ENCODE results near the gene SLC7A7.

SLC7A7 gene

DNA sequence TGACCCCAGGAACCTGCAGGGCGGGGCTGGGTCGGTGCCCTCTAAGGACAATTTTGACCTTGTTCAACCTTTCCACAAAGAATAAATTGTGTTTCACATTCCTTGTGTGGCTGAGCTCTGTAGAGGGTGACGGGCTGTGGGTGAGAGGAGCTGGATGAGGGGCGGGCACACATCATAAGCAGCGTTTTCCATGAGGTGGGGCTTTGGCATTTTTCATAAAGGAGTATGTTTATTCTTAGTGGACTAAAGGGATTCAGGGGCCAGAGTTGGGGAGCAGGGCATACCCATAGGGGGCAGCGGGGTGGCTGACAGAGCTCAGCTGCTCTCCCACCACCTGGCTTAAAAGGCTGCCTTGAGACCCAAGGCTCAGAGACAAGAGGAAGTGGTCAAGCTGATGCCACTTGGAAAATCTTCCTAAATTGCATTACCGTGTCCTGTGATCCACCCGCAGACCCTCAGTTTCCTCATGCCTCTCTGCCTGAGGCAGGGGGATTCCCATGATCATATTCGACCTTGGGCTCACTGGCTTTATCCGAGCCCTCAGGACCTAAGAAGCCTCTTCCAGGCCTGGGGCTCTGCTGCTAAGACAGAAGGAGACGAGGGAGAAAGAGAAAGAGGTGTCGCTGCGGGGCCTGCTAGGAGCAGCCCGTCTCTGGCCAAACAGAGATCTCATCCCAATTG lies 32.6 kb upstream of the SLC7A7 start:
- peak; percentile 50 for DNase-seq (ENCODE audit: low spot score)
- TF ChIP-seq, protein P1, sequence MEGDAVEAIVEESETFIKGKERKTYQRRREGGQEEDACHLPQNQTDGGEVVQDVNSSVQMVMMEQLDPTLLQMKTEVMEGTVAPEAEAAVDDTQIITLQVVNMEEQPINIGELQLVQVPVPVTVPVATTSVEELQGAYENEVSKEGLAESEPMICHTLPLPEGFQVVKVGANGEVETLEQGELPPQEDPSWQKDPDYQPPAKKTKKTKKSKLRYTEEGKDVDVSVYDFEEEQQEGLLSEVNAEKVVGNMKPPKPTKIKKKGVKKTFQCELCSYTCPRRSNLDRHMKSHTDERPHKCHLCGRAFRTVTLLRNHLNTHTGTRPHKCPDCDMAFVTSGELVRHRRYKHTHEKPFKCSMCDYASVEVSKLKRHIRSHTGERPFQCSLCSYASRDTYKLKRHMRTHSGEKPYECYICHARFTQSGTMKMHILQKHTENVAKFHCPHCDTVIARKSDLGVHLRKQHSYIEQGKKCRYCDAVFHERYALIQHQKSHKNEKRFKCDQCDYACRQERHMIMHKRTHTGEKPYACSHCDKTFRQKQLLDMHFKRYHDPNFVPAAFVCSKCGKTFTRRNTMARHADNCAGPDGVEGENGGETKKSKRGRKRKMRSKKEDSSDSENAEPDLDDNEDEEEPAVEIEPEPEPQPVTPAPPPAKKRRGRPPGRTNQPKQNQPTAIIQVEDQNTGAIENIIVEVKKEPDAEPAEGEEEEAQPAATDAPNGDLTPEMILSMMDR (IDR thresholded peaks at IDR 0.05; ENCODE audit: borderline replicate concordance, control extremely low read depth, extremely low read depth, insufficient read depth, missing control alignments), result no peak
- in situ Hi-C loops (cut with MboI; ENCODE audit: low sequenced_read_pairs, unreplicated experiment), result no loop called here

GRCh38 chr14:22846811-22847307 lies 31.6 kb upstream of the SLC7A7 start:
- DNase-seq (ENCODE audit: low spot score), result peak; percentile 29
- TF ChIP-seq, protein P1 (IDR thresholded peaks at IDR 0.05; ENCODE audit: borderline replicate concordance, control extremely low read depth, extremely low read depth, insufficient read depth, missing control alignments), result no peak
- in situ Hi-C loops (cut with MboI; ENCODE audit: low sequenced_read_pairs, unreplicated experiment), result no loop called here

- peak; percentile 32 for DNase-seq (ENCODE audit: low spot score)
- TF ChIP-seq, protein P1 (IDR thresholded peaks at IDR 0.05; ENCODE audit: borderline replicate concordance, control extremely low read depth, extremely low read depth, insufficient read depth, missing control alignments), result no peak
- in situ Hi-C loops (cut with MboI; ENCODE audit: low sequenced_read_pairs, unreplicated experiment), result no loop called here
These were observed 30.8 kb upstream of the SLC7A7 start for GRCh38 chr14:22845821-22846625.

GRCh38 chr14:22845103-22845394 lies 29.8 kb upstream of the SLC7A7 start:
- in situ Hi-C loops (cut with MboI; ENCODE audit: low sequenced_read_pairs, unreplicated experiment), result no loop called here
- TF ChIP-seq, protein P1 (IDR thresholded peaks at IDR 0.05; ENCODE audit: borderline replicate concordance, control extremely low read depth, extremely low read depth, insufficient read depth, missing control alignments), result no peak
- no peak for DNase-seq (ENCODE audit: low spot score)

- TF ChIP-seq, protein P1 (IDR thresholded peaks at IDR 0.05; ENCODE audit: borderline replicate concordance, control extremely low read depth, extremely low read depth, insufficient read depth, missing control alignments), result no peak
- in situ Hi-C loops (cut with MboI; ENCODE audit: low sequenced_read_pairs, unreplicated experiment), result no loop called here
- DNase-seq (ENCODE audit: low spot score), result peak; percentile 32
These were observed 29.2 kb upstream of the SLC7A7 start for GRCh38 chr14:22844221-22845102.

Measured in GM13976 (cell line).